IMR-90 (cell line): Measurements from ENCODE around the gene GAS6. TPM values are rescaled to one million over a fixed set of nuclear protein-coding genes. Genes with fewer than 3 reads are reported as not detected.

Experiments
- ATAC-seq: fragments of 200-7000 bp; cut with Tn5 transposase; 2 replicates; pipeline ENCODE4 v1.9.1; 2020; ENCODE audit warnings: low read depth, mild to moderate bottlenecking, moderate library complexity
- BruUV-seq: library from RNA; stranded (reverse); fragments of 400-500 nt; replicated peaks from 2 replicates; lab custom pipeline; 2021; lab: Mats Ljungman, UMichigan
- CTCF ChIA-PET: fragments of 300-600 bp; formaldehyde crosslinking; extraction: SDS; loops from one replicate; lab custom pipeline; 2021; ENCODE audit warnings: antibody characterized with exemption; lab: Yijun Ruan, JAX
- POLR2A ChIA-PET: fragments of 300-600 bp; sonication (Branson Sonifier 250); formaldehyde crosslinking; loops from one replicate; lab custom pipeline; 2022; ENCODE audit warnings: antibody characterized with exemption; ENCODE audit not compliant: unreplicated experiment; lab: Charles Lee
- DNase-seq: peaks from one replicate; pipeline ENCODE4 v3.0.0; 2013
- H2AFZ ChIP-seq: replicated peaks from 2 replicates; pipeline ENCODE3; 2013; ENCODE audit warnings: low read length, mild to moderate bottlenecking; ENCODE audit not compliant: poor library complexity
- H2AK5ac ChIP-seq: 2 replicates; pipeline ENCODE4 v1.6.1; 2013; ENCODE audit warnings: low read depth, low read length, inconsistent platforms
- H2AK9ac ChIP-seq: replicated peaks from 2 replicates; pipeline ENCODE3; 2013; ENCODE audit warnings: mild to moderate bottlenecking, low read depth, low read length, moderate library complexity; ENCODE audit not compliant: poor library complexity
- H2BK120ac ChIP-seq: 2 replicates; pipeline ENCODE4 v1.6.1; 2013; ENCODE audit warnings: low read depth, low read length, inconsistent platforms
- H2BK15ac ChIP-seq: 3 replicates; pipeline ENCODE4 v1.6.1; 2013; ENCODE audit warnings: low read depth, low read length, inconsistent platforms
- H2BK20ac ChIP-seq: 2 replicates; pipeline ENCODE4 v1.6.1; 2013; ENCODE audit warnings: low read depth, mild to moderate bottlenecking, inconsistent platforms, low read length, moderate library complexity
- H2BK5ac ChIP-seq: 2 replicates; pipeline ENCODE4 v1.6.1; 2013; ENCODE audit warnings: mild to moderate bottlenecking, low read depth, low read length, inconsistent platforms; ENCODE audit not compliant: poor library complexity, severe bottlenecking
- H3K14ac ChIP-seq: replicated peaks from 2 replicates; pipeline ENCODE4 v1.6.1; 2013; ENCODE audit warnings: low read depth, low read length, inconsistent platforms
- H3K18ac ChIP-seq: 2 replicates; pipeline ENCODE4 v1.6.1; 2013; ENCODE audit warnings: low read depth, low read length, control low read depth
- H3K23ac ChIP-seq: 2 replicates; pipeline ENCODE4 v1.6.1; 2013; ENCODE audit warnings: low read depth, low read length, inconsistent platforms
- H3K27ac ChIP-seq: 2 replicates; pipeline ENCODE4 v1.5.1; 2013; ENCODE audit warnings: mild to moderate bottlenecking, control low read depth, low read length; ENCODE audit not compliant: insufficient read depth
- H3K27me3 ChIP-seq: 2 replicates; pipeline ENCODE4 v1.6.1; 2013; ENCODE audit warnings: low read length; ENCODE audit not compliant: control insufficient read depth, insufficient read depth
- H3K36me3 ChIP-seq: 2 replicates; pipeline ENCODE4 v1.6.1; 2013; ENCODE audit warnings: low read length, mixed read lengths; ENCODE audit not compliant: control insufficient read depth, insufficient read depth
- H3K4ac ChIP-seq: 2 replicates; pipeline ENCODE4 v1.6.1; 2013; ENCODE audit warnings: low read depth, low read length, inconsistent platforms
- H3K4me1 ChIP-seq: 2 replicates; pipeline ENCODE4 v1.6.1; 2013; ENCODE audit warnings: low read length, mixed read lengths; ENCODE audit not compliant: control insufficient read depth, insufficient read depth
- H3K4me2 ChIP-seq: 2 replicates; pipeline ENCODE4 v1.6.1; 2013; ENCODE audit warnings: low read depth, mild to moderate bottlenecking, control low read depth, low read length, moderate library complexity
- H3K4me3 ChIP-seq: 2 replicates; pipeline ENCODE4 v1.5.1; 2013; ENCODE audit warnings: low read depth, mild to moderate bottlenecking, control low read depth, low read length, moderate library complexity; ENCODE audit not compliant: insufficient read depth
- H3K56ac ChIP-seq: 2 replicates; pipeline ENCODE4 v1.6.1; 2013; ENCODE audit warnings: low read length, inconsistent platforms; ENCODE audit not compliant: insufficient read depth; ENCODE audit errors: extremely low read depth
- H3K79me1 ChIP-seq, 2 experiments: 2 replicates each; pipeline ENCODE4 v1.6.1; 2013; ENCODE audit warnings: low read length in 2 of 2, inconsistent platforms in 1 of 2, low read depth in 1 of 2
- H3K9ac ChIP-seq: 2 replicates; pipeline ENCODE4 v1.6.1; 2013; ENCODE audit warnings: low read depth, low read length, control low read depth
- H3K9me1 ChIP-seq: 2 replicates; pipeline ENCODE4 v1.6.1; 2013; ENCODE audit warnings: low read length, inconsistent platforms; ENCODE audit not compliant: insufficient read depth
- H3K9me3 ChIP-seq: 2 replicates; pipeline ENCODE4 v1.6.1; 2013; ENCODE audit warnings: low read length; ENCODE audit not compliant: control insufficient read depth, insufficient read depth
- H4K20me1 ChIP-seq: 2 replicates; pipeline ENCODE4 v1.6.1; 2013; ENCODE audit warnings: low read length, inconsistent platforms; ENCODE audit not compliant: insufficient read depth
- H4K5ac ChIP-seq: 2 replicates; pipeline ENCODE4 v1.6.1; 2013; ENCODE audit warnings: mild to moderate bottlenecking, low read depth, low read length, control low read depth
- H4K8ac ChIP-seq, 2 experiments: 2 replicates each; pipeline ENCODE4 v1.6.1; 2013; ENCODE audit warnings: low read depth in 2 of 2, low read length in 2 of 2, control low read depth in 1 of 2, inconsistent platforms in 1 of 2
- H4K91ac ChIP-seq: 2 replicates; pipeline ENCODE4 v1.6.1; 2013; ENCODE audit warnings: low read depth, low read length, inconsistent platforms; ENCODE audit not compliant: insufficient read depth
- BHLHE40 ChIP-seq: fragments of 150-350 bp; IDR thresholded peaks from 2 replicates; pipeline ENCODE4 v1.6.1; 2016; ENCODE audit warnings: mild to moderate bottlenecking, low read depth, low read length
- CEBPB ChIP-seq: IDR thresholded peaks from 2 replicates; pipeline ENCODE4 v1.6.1; 2012; ENCODE audit warnings: low read depth, low read length, improper control_type of control experiment
- CHD1 ChIP-seq: IDR thresholded peaks from 2 replicates; pipeline ENCODE4 v1.6.1; 2012; ENCODE audit warnings: low read depth, low read length, improper control_type of control experiment
- FOS ChIP-seq: fragments of 150-350 bp; IDR thresholded peaks from 2 replicates; pipeline ENCODE4 v1.6.1; 2016; ENCODE audit warnings: low read depth, low read length
- MAFK ChIP-seq: IDR thresholded peaks from 2 replicates; pipeline ENCODE4 v1.6.1; 2012; ENCODE audit warnings: low read depth, low read length, improper control_type of control experiment
- MAZ ChIP-seq: IDR thresholded peaks from 2 replicates; pipeline ENCODE4 v1.6.1; 2012; ENCODE audit warnings: low read depth, mild to moderate bottlenecking, low read length, improper control_type of control experiment, moderate library complexity, borderline replicate concordance
- MXI1 ChIP-seq: IDR thresholded peaks from 2 replicates; pipeline ENCODE4 v1.6.1; 2012; ENCODE audit warnings: low read depth, mild to moderate bottlenecking, low read length, moderate library complexity, borderline replicate concordance
- NFE2L2 ChIP-seq: fragments of 150-350 bp; IDR thresholded peaks from 2 replicates; pipeline ENCODE4 v1.6.1; 2016; ENCODE audit warnings: low read depth, mild to moderate bottlenecking, low read length
- POLR2A ChIP-seq: IDR thresholded peaks from 2 replicates; pipeline ENCODE4 v1.6.1; 2012; ENCODE audit warnings: mild to moderate bottlenecking, low read depth, low read length
- RAD21 ChIP-seq: IDR thresholded peaks from 2 replicates; pipeline ENCODE4 v1.6.1; 2012; ENCODE audit warnings: low read length, improper control_type of control experiment
- RCOR1 ChIP-seq: IDR thresholded peaks from 2 replicates; pipeline ENCODE4 v1.6.1; 2012; ENCODE audit warnings: mild to moderate bottlenecking, low read length, improper control_type of control experiment; ENCODE audit not compliant: insufficient replicate concordance
- RFX5 ChIP-seq: IDR thresholded peaks from 2 replicates; pipeline ENCODE4 v1.8.0; 2012; ENCODE audit warnings: low read depth, mild to moderate bottlenecking, low read length, moderate library complexity
- WGBS, 2 experiments: methylation state at CpG; one replicate each; pipeline versions ENCODE4 v1.1.5 to v1.1.7; 2013; ENCODE audit warnings: missing lambda C conversion rate in 2 of 2; ENCODE audit not compliant: insufficient read length in 1 of 2; ENCODE audit errors: extremely low coverage in 2 of 2; 5-methylcytosine and 5-hydroxymethylcytosine counted together
- dilution Hi-C: fragments of 300-500 bp; cut with HindIII; formaldehyde crosslinking; loops from one replicate; pipeline ENCODE4 v1.14.3; 2018; ENCODE audit warnings: low sequenced_read_pairs; ENCODE audit not compliant: unreplicated experiment
- in situ Hi-C: fragments of 300-500 bp; cut with MboI; formaldehyde crosslinking; loops from 3 replicates; pipeline ENCODE4 v1.14.3; 2019; ENCODE audit warnings: low sequenced_read_pairs, inconsistent platforms, mixed read lengths
- intact Hi-C: fragments of 100-400 bp; cut with micrococcal nuclease; formaldehyde crosslinking; loops from 2 replicates; pipeline ENCODE4 v1.10.0; 2022
- polyA plus RNA-seq, 3 experiments: library from polyadenylated mRNA; depleted of rRNA; stranded (reverse); fragments of >200 nt; gene quantifications; 2 replicates each; pipeline ENCODE4 v1.2.3, GENCODE V29; 2012; ENCODE audit warnings: low replicate concordance in 1 of 3
- total RNA-seq: library from RNA; depleted of rRNA; stranded (reverse); fragments of >200 nt; gene quantifications from 2 replicates; pipeline ENCODE4 v1.2.3, GENCODE V29; 2012
- TF ChIP-seq, protein P1 (sequence below): fragments of 150-350 bp; IDR thresholded peaks from 2 replicates; pipeline ENCODE4 v1.6.1; 2017; ENCODE audit warnings: mild to moderate bottlenecking, antibody characterized with exemption, low read length, low read depth

The GAS6 gene
- total and polyA plus RNA-seq, 2 of the 4 experiments (the other 2 are of a cell fraction): 220 to 823 TPM

DNA sequence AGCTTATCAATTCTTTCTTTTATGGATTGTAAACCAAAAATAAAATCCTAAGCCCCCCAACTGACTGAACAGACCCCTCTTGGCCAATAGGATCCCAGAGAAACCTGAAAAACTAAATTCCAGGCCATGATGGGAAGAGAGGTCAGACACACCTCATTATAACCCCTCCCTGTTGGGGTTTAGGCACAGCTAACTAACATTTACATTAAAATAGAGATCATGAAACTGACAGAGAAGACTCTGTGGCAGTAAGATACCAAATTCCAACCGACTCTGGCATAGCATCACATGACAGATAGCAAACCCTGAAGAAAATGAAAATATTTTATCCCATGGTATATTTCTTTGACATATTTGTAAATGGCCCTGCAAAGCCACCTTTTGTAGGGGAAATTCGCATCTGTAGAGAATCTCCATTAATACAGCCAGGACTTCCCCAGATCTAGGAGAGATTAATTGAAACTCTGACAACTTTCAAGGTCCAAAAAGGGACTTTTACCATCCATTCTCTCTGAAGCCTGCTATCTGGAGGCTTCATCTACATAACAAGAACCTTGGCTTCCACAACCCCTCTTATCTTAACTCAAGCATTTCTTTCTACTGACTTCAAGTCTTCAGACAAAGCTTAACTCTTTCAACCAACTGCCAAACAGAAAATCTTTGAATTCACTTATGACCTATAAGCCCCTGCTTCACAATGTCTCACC, 27.1 kb upstream of the GAS6 start (continued):
- TF ChIP-seq BHLHE40 (no peak), MAFK (no peak)

DNA sequence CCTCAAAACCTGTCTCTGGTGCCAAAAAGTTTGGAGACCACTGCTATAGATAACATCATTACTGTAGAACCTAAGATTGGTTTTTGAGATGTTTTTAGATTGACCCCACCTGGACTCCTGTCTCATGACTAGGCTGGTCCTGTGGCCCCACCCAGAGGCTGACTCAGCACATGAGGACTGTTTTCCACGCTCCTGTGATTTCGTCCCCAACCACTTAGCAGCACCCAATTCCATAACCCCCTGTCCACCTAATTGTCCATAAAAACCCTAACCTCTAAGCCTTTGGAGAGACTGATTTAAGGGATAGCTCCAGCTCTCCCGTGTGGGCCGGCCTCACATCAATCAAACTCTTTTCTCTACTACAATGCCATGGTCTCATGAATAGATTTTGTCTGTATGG, 25.6 kb upstream of the GAS6 start:
- no peak overlapping the region for H3K4me3 ChIP-seq
- dilution Hi-C loops (no loop called here), in situ Hi-C loops (no loop called here), intact Hi-C loops (no loop called here)
- H4K91ac ChIP-seq: peak overlapping the region; percentile 76
- no peak overlapping the region for H3K9ac ChIP-seq
- peak overlapping the region; percentile 27 for H4K5ac ChIP-seq
- no peak overlapping the region for H2AK9ac ChIP-seq
- no peak overlapping the region for H3K23ac ChIP-seq
- H2BK120ac ChIP-seq: peak overlapping the region; percentile 63
- ChIA-PET CTCF (interaction anchor here (1.2 kb wide), 1 partner anchor 10 kb away, joined by 3 read pairs; no protein-coding TSS in a partner anchor), POLR2A (no interaction called here)
- BruUV-seq: no TSS peak
- H3K9me1 ChIP-seq: 0 out of 2 replicates have a peak, but pooled peaks cover 4% of the 10 kb centered on the region
- H2BK20ac ChIP-seq: peak overlapping the region; percentile 22; the same call in 1 of the 2 replicates
- no peaks in the 10 kb centered on the region for H3K79me1 ChIP-seq
- H2BK15ac ChIP-seq: peak overlapping the region; percentile 82; the same call in 2 of the 3 replicates
- H3K4ac ChIP-seq: peak overlapping the region; percentile 45
- H3K14ac ChIP-seq: peak overlapping the region; percentile 62
- peak overlapping the region in 1 of 2 experiments; percentile 22; a peak in 2 of 4 replicates for H4K8ac ChIP-seq
- no peaks in the 10 kb centered on the region for H4K20me1 ChIP-seq
- H3K36me3 ChIP-seq: no peaks in the 10 kb centered on the region
- peak overlapping the region; percentile 90 for H2BK5ac ChIP-seq
- no peak for ATAC-seq
- H3K56ac ChIP-seq: no peak overlapping the region
- H3K27ac ChIP-seq: peak overlapping the region; percentile 40; the same call in 1 of the 2 replicates
- H3K9me3 ChIP-seq: no peaks in the 10 kb centered on the region
- H3K4me1 ChIP-seq: peaks cover 14% of the 10 kb centered on the region
- H3K4me2 ChIP-seq: no peak overlapping the region
- TF ChIP-seq FOS (no peak), RFX5 (no peak), CHD1 (no peak), POLR2A (no peak), MAFK (no peak), NFE2L2 (no peak), CEBPB (no peak), BHLHE40 (no peak), MAZ (no peak), RCOR1 (no peak), MXI1 (no peak), RAD21 (no peak)
- TF ChIP-seq, protein P1, sequence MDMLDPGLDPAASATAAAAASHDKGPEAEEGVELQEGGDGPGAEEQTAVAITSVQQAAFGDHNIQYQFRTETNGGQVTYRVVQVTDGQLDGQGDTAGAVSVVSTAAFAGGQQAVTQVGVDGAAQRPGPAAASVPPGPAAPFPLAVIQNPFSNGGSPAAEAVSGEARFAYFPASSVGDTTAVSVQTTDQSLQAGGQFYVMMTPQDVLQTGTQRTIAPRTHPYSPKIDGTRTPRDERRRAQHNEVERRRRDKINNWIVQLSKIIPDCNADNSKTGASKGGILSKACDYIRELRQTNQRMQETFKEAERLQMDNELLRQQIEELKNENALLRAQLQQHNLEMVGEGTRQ: no peak
- H3K18ac ChIP-seq: peak overlapping the region; percentile 85; the same call in 1 of the 2 replicates
- no peaks in the 10 kb centered on the region for H3K27me3 ChIP-seq
- DNase-seq: no peak
- peak overlapping the region; percentile 86 for H2AK5ac ChIP-seq
- no peak overlapping the region for H2AFZ ChIP-seq
- WGBS, 2 experiments: no CpG with 5 or more reads among the region's 4 CpGs
